Stimulated activated CD4-positive, alpha-beta T cell treated with anti-CD3 and anti-CD28 coated beads, Interleukin-4, amount 100 ng/mL, for 24 hours (primary cell): Measurements from ENCODE around the gene PHTF2.
"Not testable (repeated sequence)": the region's sequence is repeated elsewhere in the genome, so short reads cannot be mapped to it uniquely, and the experiment has no call there.

Experiments used
- DNase-seq: peaks from one replicate; pipeline ENCODE4 v3.0.0-alpha.2; 2020

Gene PHTF2

GRCh38 chr7:77798394-77799077 lies at the start of gene PHTF2, which contains the start of gene TMEM60:
TSS of gene PHTF2 (plus strand) at chr7:77798773.
TSS of gene TMEM60 (minus strand) at chr7:77798434. CDS start at chr7:77794373, 4,061 bp downstream.
- peak; percentile 94 for DNase-seq

GRCh38 chr7:77752016-77752415 lies 46.6 kb upstream of the PHTF2 start:
- no peak for DNase-seq

GRCh38 chr7:77753173-77753572 lies 45.4 kb upstream of the PHTF2 start:
- DNase-seq: no peak

DNA sequence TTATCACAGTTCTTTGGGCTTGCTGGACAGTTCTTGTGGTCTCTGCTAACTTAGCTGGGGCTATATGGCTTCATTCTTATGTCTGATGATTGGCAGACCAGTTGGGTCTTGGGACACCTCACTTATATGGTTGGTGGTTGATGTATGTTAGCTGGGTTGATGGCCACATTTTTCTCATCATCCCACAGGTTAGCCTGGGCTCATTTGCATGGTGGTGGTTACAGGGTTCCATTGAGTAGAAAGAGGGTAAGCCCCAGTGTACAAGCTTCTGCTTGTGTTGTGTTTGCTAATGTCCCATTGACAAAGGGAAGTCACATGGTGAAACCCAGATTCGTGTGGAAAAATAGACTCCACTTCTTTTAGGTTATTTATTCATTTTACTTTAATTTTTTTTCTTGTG lies 41.0 kb upstream of the PHTF2 start:
- DNase-seq: peak; percentile 9

- DNase-seq: peak; percentile 82
Observed at GRCh38 chr7:77759294-77759889, 39.2 kb upstream of the PHTF2 start.

- no peak for DNase-seq
Observed at GRCh38 chr7:77760809-77761453, 37.6 kb upstream of the PHTF2 start.

DNA sequence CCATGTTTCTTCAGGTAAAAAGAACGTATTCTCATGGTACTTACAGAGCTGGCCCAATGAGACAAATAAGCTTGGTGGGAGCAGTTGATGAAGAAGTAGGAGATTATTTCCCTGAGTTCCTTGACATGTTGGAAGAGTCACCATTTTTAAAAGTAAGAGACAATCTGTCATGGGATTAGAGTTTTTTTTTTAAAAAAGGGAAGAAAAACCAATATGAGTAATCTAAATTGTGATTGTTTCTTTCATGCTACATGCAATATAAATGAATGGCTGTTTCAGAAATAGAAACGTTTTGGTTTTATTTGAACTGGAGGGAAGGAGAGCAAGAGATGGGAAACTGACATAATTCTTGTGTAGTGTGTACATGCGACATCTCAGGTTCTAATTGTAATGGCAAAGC lies 33.1 kb upstream of the PHTF2 start:
- no peak for DNase-seq

DNA sequence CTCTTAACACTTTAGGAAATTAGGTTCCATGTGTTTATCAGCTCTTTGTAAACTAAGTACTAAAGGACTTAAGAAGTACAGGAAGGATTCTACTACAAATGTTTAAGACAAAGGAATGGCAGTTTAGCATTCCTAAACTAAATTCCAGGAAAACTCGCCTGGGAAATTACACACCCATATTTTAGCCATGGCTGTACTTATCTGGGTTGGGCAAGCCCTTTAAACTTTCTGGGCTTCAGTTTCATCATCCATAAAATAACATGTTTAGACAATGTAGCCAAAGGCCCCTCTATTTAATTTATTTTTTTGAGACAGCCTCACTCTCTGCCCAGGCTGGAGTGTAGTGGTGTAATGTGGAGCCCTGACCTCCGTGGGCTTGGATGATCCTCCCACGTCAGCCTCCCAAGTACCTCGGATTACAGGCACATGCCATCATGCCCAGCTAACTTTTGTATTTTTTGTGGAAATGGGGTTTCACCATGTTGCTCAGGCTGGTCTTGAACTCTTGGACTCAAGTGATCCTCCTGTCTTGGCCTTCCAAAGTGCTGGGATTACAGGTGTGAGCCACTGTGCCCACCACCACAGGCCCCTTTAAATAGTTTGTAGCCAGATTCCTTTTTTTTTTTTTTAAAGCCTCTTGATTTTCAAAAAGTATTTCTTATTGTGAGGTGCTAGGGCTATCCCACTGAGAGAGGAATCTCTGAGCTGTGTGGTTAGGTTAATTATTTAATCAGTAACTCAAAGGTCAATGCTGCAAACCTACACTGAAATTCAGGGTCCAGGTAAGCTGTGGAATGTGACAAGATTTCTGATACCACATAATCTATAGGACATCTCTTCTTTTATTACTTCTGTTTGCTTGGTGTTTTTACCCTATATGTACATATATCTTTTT lies 32.4 kb upstream of the PHTF2 start:
- DNase-seq: no peak

DNA sequence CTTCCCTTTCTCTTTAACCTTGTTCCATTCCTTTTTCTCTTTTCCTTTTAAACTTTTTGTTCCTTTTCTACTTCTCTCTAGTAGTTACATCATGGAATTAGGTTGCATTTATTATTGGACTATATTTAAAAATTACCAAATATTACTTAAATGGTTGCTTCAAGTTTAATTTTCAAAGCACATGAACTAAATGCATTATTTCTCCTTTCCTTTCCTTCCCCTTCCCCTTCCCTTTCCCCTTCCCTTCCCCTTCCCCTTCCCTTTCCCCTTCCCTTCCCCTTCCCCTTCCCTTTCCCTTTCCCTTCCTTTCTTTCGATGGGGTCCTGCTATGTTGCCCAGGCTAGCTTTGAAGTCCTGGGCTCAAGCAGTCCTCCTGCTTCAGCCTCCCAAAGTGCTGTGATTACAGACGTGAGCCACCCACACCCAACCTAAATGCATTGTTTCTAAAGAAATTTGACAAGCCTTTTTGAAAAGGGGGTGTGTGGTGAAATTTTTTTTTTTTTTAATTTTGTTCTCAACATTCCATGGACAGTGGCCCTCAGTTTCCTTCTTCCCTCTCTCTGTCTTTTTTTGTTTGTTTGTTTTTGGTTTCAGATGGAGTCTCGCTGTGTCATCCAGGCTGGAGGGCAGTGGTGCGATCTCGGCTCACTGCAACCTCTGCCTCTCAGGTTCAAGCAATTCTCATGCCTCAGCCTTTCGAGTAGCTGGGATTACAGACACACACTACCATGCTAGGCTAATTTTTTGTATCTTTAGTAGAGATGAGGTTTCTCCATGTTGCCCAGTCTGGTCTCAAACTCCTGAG lies 31.6 kb upstream of the PHTF2 start:
- DNase-seq: no peak

- DNase-seq: no peak
Observed at GRCh38 chr7:77770316-77770715, 28.3 kb upstream of the PHTF2 start.

GRCh38 chr7:77771901-77772300 lies 26.7 kb upstream of the PHTF2 start:
- DNase-seq: no peak

DNA sequence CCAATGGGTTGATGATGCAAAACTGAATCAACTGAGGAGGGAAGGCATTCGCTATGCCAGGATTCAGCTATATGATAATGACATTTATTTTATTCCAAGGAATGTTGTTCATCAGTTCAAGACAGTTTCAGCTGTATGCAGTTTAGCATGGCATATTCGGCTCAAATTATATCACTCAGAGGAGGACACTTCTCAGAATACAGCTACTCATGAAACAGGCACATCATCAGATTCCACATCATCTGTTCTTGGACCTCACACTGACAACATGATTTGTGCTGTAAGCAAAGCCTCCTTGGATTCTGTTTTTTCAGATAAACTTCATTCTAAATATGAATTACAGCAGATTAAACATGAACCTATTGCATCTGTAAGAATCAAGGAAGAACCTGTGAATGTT lies 20.0 kb upstream of the PHTF2 start:
- no peak for DNase-seq

- no peak for DNase-seq
Observed at GRCh38 chr7:77782383-77782782, 16.2 kb upstream of the PHTF2 start.

DNA sequence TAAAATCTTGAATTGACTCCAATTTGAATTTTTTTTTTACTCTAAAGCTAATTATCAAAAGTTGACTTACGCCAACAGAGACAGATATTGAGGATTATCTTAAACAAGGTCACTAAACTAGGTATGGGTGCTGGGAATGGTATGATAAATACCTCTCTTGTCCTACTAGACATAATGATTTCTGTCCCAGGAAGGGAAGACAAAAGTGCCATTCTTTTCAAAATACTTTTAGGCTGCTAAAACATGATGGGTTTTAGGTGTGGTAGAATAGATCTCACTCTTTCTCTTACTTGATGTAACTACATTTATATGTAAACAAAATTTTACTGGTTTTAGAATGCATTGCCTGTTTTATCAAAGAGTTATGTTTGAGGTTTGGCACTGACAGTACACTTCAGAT lies 15.5 kb upstream of the PHTF2 start:
- DNase-seq: no peak

- DNase-seq: no peak
Observed at GRCh38 chr7:77783545-77783944, 15.0 kb upstream of the PHTF2 start.

- DNase-seq: not testable (repeated sequence)
Observed at GRCh38 chr7:77784426-77784825, 14.1 kb upstream of the PHTF2 start.

GRCh38 chr7:77786018-77786417 lies 12.6 kb upstream of the PHTF2 start:
- DNase-seq: no peak

DNA sequence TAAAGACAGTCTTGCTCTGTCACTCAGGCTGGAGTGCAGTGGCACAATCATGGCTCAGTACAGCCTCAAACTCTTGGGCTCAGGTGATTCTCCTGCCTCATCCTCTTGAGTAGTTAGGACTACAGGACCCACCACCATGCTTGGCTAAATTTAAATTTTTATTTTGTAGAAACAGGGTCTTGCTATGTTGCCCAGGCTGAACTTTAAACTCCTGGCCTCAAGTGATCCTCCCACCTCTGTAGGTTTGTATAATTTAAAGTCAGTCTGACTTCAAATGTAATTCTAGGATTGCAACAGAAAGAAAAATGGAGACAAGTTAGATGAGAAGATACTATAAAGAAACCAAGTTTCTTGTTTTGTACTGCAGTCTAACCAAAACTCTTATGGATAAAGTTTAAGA lies 11.8 kb upstream of the PHTF2 start:
- no peak for DNase-seq

- DNase-seq: no peak
Observed at GRCh38 chr7:77788327-77788902, 10.2 kb upstream of the PHTF2 start.

- no peak for DNase-seq
Observed at GRCh38 chr7:77791336-77791735, 7.2 kb upstream of the PHTF2 start.

DNA sequence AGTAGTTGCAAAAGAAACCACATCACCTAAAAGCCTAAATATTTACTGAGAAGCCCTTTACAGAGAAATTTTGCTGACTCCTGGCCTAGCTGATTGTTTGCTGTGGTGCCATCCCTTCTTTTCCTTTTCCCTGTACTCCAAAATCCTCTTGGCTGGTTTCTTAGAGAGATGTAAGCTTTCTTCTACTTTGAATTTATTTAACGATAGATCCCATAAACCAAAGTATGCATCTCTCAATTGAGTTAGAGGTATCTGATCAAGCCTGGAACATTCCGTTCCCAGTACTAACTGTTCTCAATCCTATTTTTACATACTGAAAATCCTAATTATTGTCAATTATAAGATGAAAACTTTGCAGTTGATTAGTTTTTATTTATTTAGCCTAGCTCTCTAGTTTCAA lies 6.6 kb upstream of the PHTF2 start:
- no peak for DNase-seq

DNA sequence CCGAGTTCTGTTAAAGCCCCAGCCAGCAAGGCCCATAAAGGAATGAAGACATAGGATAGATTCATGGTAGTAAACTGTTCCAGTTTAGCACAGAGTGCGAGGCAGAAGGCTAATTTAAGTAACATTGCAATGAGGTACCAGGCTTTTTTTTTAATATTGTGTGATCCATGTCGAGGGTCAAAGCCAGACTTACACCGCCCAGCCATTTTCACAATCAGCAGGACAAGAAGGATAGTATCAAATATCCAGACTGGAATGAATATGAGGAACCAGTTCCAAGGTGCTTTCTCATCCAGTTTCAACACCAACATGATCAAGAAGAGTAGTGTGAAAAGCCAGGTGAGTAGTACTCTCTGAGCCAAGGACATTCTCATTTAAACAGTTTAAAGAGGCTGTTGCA lies 4.6 kb upstream of the PHTF2 start:
- DNase-seq: no peak
